ENCODE data around the gene COG5. TPM values are rescaled to one million over a fixed set of nuclear protein-coding genes. Genes with fewer than 3 reads are reported as not detected.

The COG5 gene
- total and polyA plus RNA-seq, 10 donors, result 3.6 to 86.6 (median 48.7) TPM

- 94 to 98% (median 96%) methylated on average over 5 of the region's 5 CpGs for WGBS, 5 donors
- H3K27ac ChIP-seq, result no peak overlapping the region
- no peaks in the 10 kb centered on the region for H3K4me1 ChIP-seq
- H3K27me3 ChIP-seq (replicated peaks in 1 of 7), result no peaks in the 10 kb centered on the region
- no peak for DNase-seq
- H3K9me3 ChIP-seq, result no peaks in the 10 kb centered on the region
- TF ChIP-seq POLR2A (IDR thresholded peaks at IDR 0.05) (no peak), POLR2AphosphoS5 (IDR thresholded peaks at IDR 0.05) (peak in 1 of 3 donors; percentile 29)
- no peak overlapping the region for H3K4me3 ChIP-seq
- intact Hi-C loops (cut with DNase I; ENCODE audit: low total_unique reads), result no loop called here
- peaks cover 0 to 88% (median 52%) of the 10 kb centered on the region in 6 donors for H3K36me3 ChIP-seq
Measured at GRCh38 chr7:107207459-107207858, 356.3 kb downstream of the COG5 start.

- H3K27ac ChIP-seq, result no peak overlapping the region
- no peaks in the 10 kb centered on the region for H3K4me1 ChIP-seq
- intact Hi-C loops (cut with DNase I; ENCODE audit: low total_unique reads), result no loop called here
- peaks cover under 1 to 96% (median 59%) of the 10 kb centered on the region in 6 donors for H3K36me3 ChIP-seq
- H3K27me3 ChIP-seq (replicated peaks in 1 of 7), result no peaks in the 10 kb centered on the region
- no peak overlapping the region for H3K4me3 ChIP-seq
- no peaks in the 10 kb centered on the region for H3K9me3 ChIP-seq
- DNase-seq, result no peak
- WGBS, 5 donors, result 77 to 90% (median 84%) methylated on average over 3 of the region's 3 CpGs
- no peak for TF ChIP-seq CTCF (IDR thresholded peaks at IDR 0.05 in 8 of 11, conservative IDR thresholded peaks at IDR 0.05 in 3 of 11)
- TF ChIP-seq POLR2A (IDR thresholded peaks at IDR 0.05), result no peak
- TF ChIP-seq POLR2AphosphoS5 (IDR thresholded peaks at IDR 0.05), result no peak
Measured at GRCh38 chr7:107206706-107207105, 357.0 kb downstream of the COG5 start.

GRCh38 chr7:107206136-107206535, 357.6 kb downstream of the COG5 start:
- Histone ChIP-seq H3K36me3 (peaks cover 3 to 100% (median 65%) of the 10 kb centered on the region in 6 donors), H3K4me1 (no peaks in the 10 kb centered on the region), H3K9me3 (no peaks in the 10 kb centered on the region), H3K4me3 (no peak overlapping the region), H3K27ac (no peak overlapping the region), H3K27me3 (replicated peaks in 1 of 7) (no peaks in the 10 kb centered on the region)
- intact Hi-C loops (cut with DNase I; ENCODE audit: low total_unique reads), result no loop called here
- WGBS, 5 donors, result 95 to 98% (median 96%) methylated on average over 6 of the region's 6 CpGs
- DNase-seq, result no peak
- no peak for TF ChIP-seq POLR2AphosphoS5 (IDR thresholded peaks at IDR 0.05)
- no peak for TF ChIP-seq POLR2A (IDR thresholded peaks at IDR 0.05)

GRCh38 chr7:107203607-107204006, 360.1 kb downstream of the COG5 start:
- Histone ChIP-seq H3K27me3 (replicated peaks in 1 of 7) (no peaks in the 10 kb centered on the region), H3K9me3 (no peaks in the 10 kb centered on the region), H3K27ac (no peak overlapping the region), H3K4me1 (no peaks in the 10 kb centered on the region), H3K4me3 (no peak overlapping the region), H3K36me3 (peaks cover 6 to 100% (median 76%) of the 10 kb centered on the region in 6 donors)
- TF ChIP-seq CTCF (IDR thresholded peaks at IDR 0.05 in 8 of 11, conservative IDR thresholded peaks at IDR 0.05 in 3 of 11) (no peak), POLR2AphosphoS5 (IDR thresholded peaks at IDR 0.05) (peak in 2 of 3 donors; percentile 12 to 39)
- WGBS, 5 donors, result 93 to 97% (median 95%) methylated on average over 7 of the region's 7 CpGs
- intact Hi-C loops (cut with DNase I; ENCODE audit: low total_unique reads), result no loop called here
- DNase-seq, result no peak

- H3K4me3 ChIP-seq, result no peak overlapping the region
- H3K36me3 ChIP-seq, result peaks cover 6 to 100% (median 87%) of the 10 kb centered on the region in 6 donors
- WGBS, 5 donors, result 73 to 84% (median 82%) methylated on average over 4 of the region's 4 CpGs
- no peak overlapping the region for H3K27ac ChIP-seq
- no peaks in the 10 kb centered on the region for H3K4me1 ChIP-seq
- TF ChIP-seq CTCF (IDR thresholded peaks at IDR 0.05 in 8 of 11, conservative IDR thresholded peaks at IDR 0.05 in 3 of 11), result peak in 6 of 11 experiments; percentile 25 to 49 (median 40)
- TF ChIP-seq POLR2A (IDR thresholded peaks at IDR 0.05), result no peak
- TF ChIP-seq POLR2AphosphoS5 (IDR thresholded peaks at IDR 0.05), result peak in 2 of 3 donors; percentile 30 to 50
- no peaks in the 10 kb centered on the region for H3K9me3 ChIP-seq
- intact Hi-C loops (cut with DNase I; ENCODE audit: low total_unique reads), result no loop called here
- no peaks in the 10 kb centered on the region for H3K27me3 ChIP-seq (replicated peaks in 1 of 7)
- DNase-seq, result no peak
Measured at GRCh38 chr7:107201795-107202450, 361.8 kb downstream of the COG5 start.
